Measurements from ENCODE around the gene HSDL1. TPM values are rescaled to one million over a fixed set of nuclear protein-coding genes. Genes with fewer than 3 reads are reported as not detected.

The HSDL1 gene
- polyA plus RNA-seq, 1 donor from 2014 or later: 217 TPM

GRCh38 chr16:84104231-84104630 is 40.7 kb downstream of the HSDL1 start:
- no peaks in the 10 kb centered on the region for H4K20me1 ChIP-seq (ENCODE audit: insufficient read depth)
- H3K27ac ChIP-seq (ENCODE audit: low read length): no peak overlapping the region
- H3K79me2 ChIP-seq (replicated peaks; ENCODE audit: insufficient read depth, low read length): peaks cover 50% of the 10 kb centered on the region

GRCh38 chr16:84103678-84104077 is 41.3 kb downstream of the HSDL1 start:
- Histone ChIP-seq H3K4me2 (ENCODE audit: low read length) (no peak overlapping the region), H3K9me3 (ENCODE audit: low read length) (no peaks in the 10 kb centered on the region), H4K20me1 (ENCODE audit: insufficient read depth) (no peaks in the 10 kb centered on the region), H3K9me2 (ENCODE audit: insufficient read depth, low read length) (no peaks in the 10 kb centered on the region), H3K4me3 (ENCODE audit: low read length) (no peak overlapping the region), H2AFZ (ENCODE audit: low read depth, low read length) (no peak overlapping the region), H3K79me2 (replicated peaks; ENCODE audit: insufficient read depth, low read length) (peaks cover 46% of the 10 kb centered on the region), H3K36me3 (ENCODE audit: insufficient read depth, low read length) (no peaks in the 10 kb centered on the region), H3K9ac (ENCODE audit: low read length) (no peak overlapping the region), H3K27ac (ENCODE audit: low read length) (no peak overlapping the region), H3K27me3 (ENCODE audit: insufficient read depth, low read depth, low read length) (no peaks in the 10 kb centered on the region), H3F3A (ENCODE audit: insufficient read depth, low read length, poor library complexity, severe bottlenecking) (no peaks in the 10 kb centered on the region)
- TF ChIP-seq TAF1 (IDR thresholded peaks at IDR 0.05; ENCODE audit: low read depth): no peak

More at GRCh38 chr16:84104231-84104630, 40.7 kb downstream of the HSDL1 start:
- H3K4me3 ChIP-seq (ENCODE audit: low read length): no peak overlapping the region
- H3K4me2 ChIP-seq (ENCODE audit: low read length): no peak overlapping the region
- no peaks in the 10 kb centered on the region for H3F3A ChIP-seq (ENCODE audit: insufficient read depth, low read length, poor library complexity, severe bottlenecking)
- no peaks in the 10 kb centered on the region for H3K9me2 ChIP-seq (ENCODE audit: insufficient read depth, low read length)
- H3K9me3 ChIP-seq (ENCODE audit: low read length): no peaks in the 10 kb centered on the region
- H3K9ac ChIP-seq (ENCODE audit: low read length): no peak overlapping the region
- no peak overlapping the region for H2AFZ ChIP-seq (ENCODE audit: low read depth, low read length)
- H3K27me3 ChIP-seq (ENCODE audit: insufficient read depth, low read depth, low read length): no peaks in the 10 kb centered on the region
- H3K36me3 ChIP-seq (ENCODE audit: insufficient read depth, low read length): no peaks in the 10 kb centered on the region
- TF ChIP-seq MXI1 (conservative IDR thresholded peaks at IDR 0.05; ENCODE audit: poor library complexity, severe bottlenecking): no peak
- no peak for TF ChIP-seq EP300 (conservative IDR thresholded peaks at IDR 0.05; ENCODE audit: poor library complexity, severe bottlenecking)
- TF ChIP-seq RAD21 (conservative IDR thresholded peaks at IDR 0.05): no peak
- no peak for TF ChIP-seq REST (IDR thresholded peaks at IDR 0.05; ENCODE audit: borderline replicate concordance)
- TF ChIP-seq TAF1 (IDR thresholded peaks at IDR 0.05; ENCODE audit: low read depth): no peak
- TF ChIP-seq POLR2AphosphoS5 (IDR thresholded peaks at IDR 0.05): no peak
- TF ChIP-seq CTCF (IDR thresholded peaks at IDR 0.05; ENCODE audit: poor library complexity, severe bottlenecking): no peak
- TF ChIP-seq SMC3 (conservative IDR thresholded peaks at IDR 0.05; ENCODE audit: poor library complexity): no peak
- TF ChIP-seq EZH2 (IDR thresholded peaks at IDR 0.05; ENCODE audit: borderline replicate concordance, insufficient read depth, low read length, poor library complexity, severe bottlenecking): no peak

- Histone ChIP-seq H4K20me1 (ENCODE audit: insufficient read depth) (no peaks in the 10 kb centered on the region), H3K9ac (ENCODE audit: low read length) (no peak overlapping the region), H2AFZ (ENCODE audit: low read depth, low read length) (no peak overlapping the region)
Observed at GRCh38 chr16:84098939-84099338, 46.0 kb downstream of the HSDL1 start.

More at GRCh38 chr16:84098939-84099338, 46.0 kb downstream of the HSDL1 start:
- H3K4me2 ChIP-seq (ENCODE audit: low read length): no peak overlapping the region
- no peaks in the 10 kb centered on the region for H3F3A ChIP-seq (ENCODE audit: insufficient read depth, low read length, poor library complexity, severe bottlenecking)
- TF ChIP-seq CTCF (IDR thresholded peaks at IDR 0.05; ENCODE audit: poor library complexity, severe bottlenecking) (no peak), RAD21 (conservative IDR thresholded peaks at IDR 0.05) (no peak), TAF1 (IDR thresholded peaks at IDR 0.05; ENCODE audit: low read depth) (no peak), SMC3 (conservative IDR thresholded peaks at IDR 0.05; ENCODE audit: poor library complexity) (no peak), POLR2AphosphoS5 (IDR thresholded peaks at IDR 0.05) (no peak), EP300 (conservative IDR thresholded peaks at IDR 0.05; ENCODE audit: poor library complexity, severe bottlenecking) (no peak), EZH2 (IDR thresholded peaks at IDR 0.05; ENCODE audit: borderline replicate concordance, insufficient read depth, low read length, poor library complexity, severe bottlenecking) (no peak), REST (IDR thresholded peaks at IDR 0.05; ENCODE audit: borderline replicate concordance) (no peak)
- peaks cover 11% of the 10 kb centered on the region for H3K79me2 ChIP-seq (replicated peaks; ENCODE audit: insufficient read depth, low read length)
- no peaks in the 10 kb centered on the region for H3K9me2 ChIP-seq (ENCODE audit: insufficient read depth, low read length)
- no peaks in the 10 kb centered on the region for H3K27me3 ChIP-seq (ENCODE audit: insufficient read depth, low read depth, low read length)
- H3K36me3 ChIP-seq (ENCODE audit: insufficient read depth, low read length): peaks cover 15% of the 10 kb centered on the region
- H3K4me3 ChIP-seq (ENCODE audit: low read length): no peak overlapping the region
- no peak overlapping the region for H3K27ac ChIP-seq (ENCODE audit: low read length)
- H3K9me3 ChIP-seq (ENCODE audit: low read length): no peaks in the 10 kb centered on the region
